Central memory CD8-positive, alpha-beta T cell (primary cell): ENCODE measurements around the gene LCN1.

Experiments used
- ATAC-seq: fragments of 150-1000 bp; cut with Tn5 transposase; replicated peaks from 2 replicates; pipeline ENCODE4 v1.10.0; 2022; ENCODE audit warnings: mild to moderate bottlenecking, moderate FRiP score, moderate number of reproducible peaks; ENCODE audit not compliant: poor library complexity, severe bottlenecking; ENCODE audit errors: extremely low read depth
- DNase-seq, 2 donors: peaks; one replicate each; pipeline ENCODE4 v3.0.0; 2021; ENCODE audit warnings: low spot score in 2 of 2
- H3K27ac Mint-ChIP-seq: one replicate; pipeline ENCODE4 v1.8.0; 2022; ENCODE audit warnings: low read depth, mild to moderate bottlenecking, moderate library complexity, mixed read lengths
- H3K27me3 Mint-ChIP-seq: one replicate; pipeline ENCODE4 v1.8.0; 2022; ENCODE audit warnings: mixed read lengths
- H3K36me3 Mint-ChIP-seq: one replicate; pipeline ENCODE4 v1.8.0; 2022; ENCODE audit warnings: mild to moderate bottlenecking, moderate library complexity, mixed read lengths; ENCODE audit not compliant: insufficient read depth
- H3K4me1 Mint-ChIP-seq: one replicate; pipeline ENCODE4 v1.8.0; 2022; ENCODE audit warnings: mixed read lengths
- H3K4me3 Mint-ChIP-seq: one replicate; pipeline ENCODE4 v1.8.0; 2022; ENCODE audit warnings: mild to moderate bottlenecking, moderate library complexity, mixed read lengths
- H3K9me3 Mint-ChIP-seq: one replicate; pipeline ENCODE4 v1.8.0; 2022; ENCODE audit warnings: mixed read lengths

LCN1 gene

GRCh38 chr9:135568026-135568425 is 46.8 kb downstream of the LCN1 start:
- no peak for DNase-seq
- Mint-ChIP-seq H3K27me3 (peaks cover 37% of the 10 kb centered on the region), H3K4me1 (no peaks in the 10 kb centered on the region), H3K36me3 (no peaks in the 10 kb centered on the region), H3K9me3 (peaks cover 6% of the 10 kb centered on the region), H3K27ac (no peak overlapping the region), H3K4me3 (no peak overlapping the region)
- no peak for ATAC-seq

- H3K9me3 Mint-ChIP-seq = peaks cover 6% of the 10 kb centered on the region
- H3K36me3 Mint-ChIP-seq = no peaks in the 10 kb centered on the region
- H3K4me1 Mint-ChIP-seq = no peaks in the 10 kb centered on the region
- peaks cover 20% of the 10 kb centered on the region for H3K27me3 Mint-ChIP-seq
- H3K4me3 Mint-ChIP-seq = no peak overlapping the region
- no peak overlapping the region for H3K27ac Mint-ChIP-seq
- DNase-seq (no peak), ATAC-seq (no peak)
Observed at GRCh38 chr9:135570456-135570855, 49.2 kb downstream of the LCN1 start.

- Mint-ChIP-seq H3K4me1 (no peaks in the 10 kb centered on the region), H3K9me3 (peaks cover 6% of the 10 kb centered on the region), H3K27ac (no peak overlapping the region), H3K4me3 (no peak overlapping the region), H3K36me3 (no peaks in the 10 kb centered on the region), H3K27me3 (peaks cover 2% of the 10 kb centered on the region)
- DNase-seq (no peak), ATAC-seq (no peak)
Observed at GRCh38 chr9:135572233-135572632, 51.0 kb downstream of the LCN1 start.

- no peak overlapping the region for H3K27ac Mint-ChIP-seq
Observed at GRCh38 chr9:135573124-135573523, 51.9 kb downstream of the LCN1 start.

GRCh38 chr9:135574331-135574730 is 53.1 kb downstream of the LCN1 start:
- ATAC-seq (no peak), DNase-seq (no peak)
- Mint-ChIP-seq H3K27ac (no peak overlapping the region), H3K9me3 (peaks cover under 1% of the 10 kb centered on the region), H3K27me3 (no peaks in the 10 kb centered on the region), H3K4me1 (no peaks in the 10 kb centered on the region), H3K36me3 (no peaks in the 10 kb centered on the region), H3K4me3 (no peak overlapping the region)

More at GRCh38 chr9:135573124-135573523, 51.9 kb downstream of the LCN1 start:
- no peak overlapping the region for H3K4me3 Mint-ChIP-seq
- ATAC-seq (no peak), DNase-seq (no peak)
- no peaks in the 10 kb centered on the region for H3K36me3 Mint-ChIP-seq
- peaks cover 6% of the 10 kb centered on the region for H3K9me3 Mint-ChIP-seq
- H3K27me3 Mint-ChIP-seq = no peaks in the 10 kb centered on the region
- no peaks in the 10 kb centered on the region for H3K4me1 Mint-ChIP-seq

GRCh38 chr9:135574943-135575342 is 53.7 kb downstream of the LCN1 start:
- DNase-seq (no peak), ATAC-seq (no peak)
- Mint-ChIP-seq H3K4me3 (no peak overlapping the region), H3K27ac (no peak overlapping the region), H3K27me3 (no peaks in the 10 kb centered on the region), H3K4me1 (no peaks in the 10 kb centered on the region), H3K9me3 (no peaks in the 10 kb centered on the region), H3K36me3 (no peaks in the 10 kb centered on the region)
